Measurements from ENCODE around the gene LONRF2. TPM values are rescaled to one million over a fixed set of nuclear protein-coding genes. Genes with fewer than 3 reads are reported as not detected.

LONRF2 gene
- total RNA-seq, 2 experiments from 2014 or later, result 0.06 to 0.08 TPM

DNA sequence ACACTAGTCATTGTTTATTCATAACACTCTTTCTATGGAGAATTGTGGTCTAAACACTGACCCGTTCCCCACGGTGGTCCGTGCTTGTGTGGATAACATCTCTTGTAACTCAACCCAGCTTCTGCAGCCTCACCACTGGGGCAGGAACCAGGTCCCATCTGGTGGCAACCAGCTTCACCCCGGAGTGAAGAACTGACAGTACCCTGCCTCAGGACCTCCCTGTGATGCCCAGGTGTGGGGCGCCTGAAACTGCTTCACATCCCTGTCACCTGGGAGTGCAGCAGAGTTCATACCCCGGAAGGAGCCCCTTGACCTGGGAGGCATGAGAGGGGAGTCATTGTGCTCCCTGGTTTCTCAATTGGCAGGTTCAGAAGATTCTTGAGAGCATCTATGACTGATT, 81.1 kb downstream of the LONRF2 start:
- peaks cover 8% of the 10 kb centered on the region for H3K4me1 ChIP-seq (ENCODE audit: insufficient read depth, low read length)
- H3K9me3 ChIP-seq (ENCODE audit: control insufficient read depth in 1 of 2, insufficient read depth in 1 of 2, low read length in 2 of 2), result no peaks in the 10 kb centered on the region
- no peaks in the 10 kb centered on the region for H3K36me3 ChIP-seq (ENCODE audit: insufficient read depth, low read length)
- no peak overlapping the region for H3K4me3 ChIP-seq (ENCODE audit: low read length)
- ChIA-PET CTCF (interaction anchor here (1.6 kb wide), 1 partner anchor 682 kb away, joined by 6 read pairs; no protein-coding TSS in a partner anchor), POLR2A (no interaction called here)
- no peak for DNase-seq
- Mint-ChIP-seq H3K36me3 (ENCODE audit: low read depth) (no peaks in the 10 kb centered on the region), H3K4me1 (ENCODE audit: low read depth) (peaks cover 16% of the 10 kb centered on the region), H3K27ac (no peak overlapping the region), H3K27me3 (no peaks in the 10 kb centered on the region), H3K9me3 (no peaks in the 10 kb centered on the region), H3K4me3 (no peak overlapping the region)
- TF ChIP-seq, protein P1, sequence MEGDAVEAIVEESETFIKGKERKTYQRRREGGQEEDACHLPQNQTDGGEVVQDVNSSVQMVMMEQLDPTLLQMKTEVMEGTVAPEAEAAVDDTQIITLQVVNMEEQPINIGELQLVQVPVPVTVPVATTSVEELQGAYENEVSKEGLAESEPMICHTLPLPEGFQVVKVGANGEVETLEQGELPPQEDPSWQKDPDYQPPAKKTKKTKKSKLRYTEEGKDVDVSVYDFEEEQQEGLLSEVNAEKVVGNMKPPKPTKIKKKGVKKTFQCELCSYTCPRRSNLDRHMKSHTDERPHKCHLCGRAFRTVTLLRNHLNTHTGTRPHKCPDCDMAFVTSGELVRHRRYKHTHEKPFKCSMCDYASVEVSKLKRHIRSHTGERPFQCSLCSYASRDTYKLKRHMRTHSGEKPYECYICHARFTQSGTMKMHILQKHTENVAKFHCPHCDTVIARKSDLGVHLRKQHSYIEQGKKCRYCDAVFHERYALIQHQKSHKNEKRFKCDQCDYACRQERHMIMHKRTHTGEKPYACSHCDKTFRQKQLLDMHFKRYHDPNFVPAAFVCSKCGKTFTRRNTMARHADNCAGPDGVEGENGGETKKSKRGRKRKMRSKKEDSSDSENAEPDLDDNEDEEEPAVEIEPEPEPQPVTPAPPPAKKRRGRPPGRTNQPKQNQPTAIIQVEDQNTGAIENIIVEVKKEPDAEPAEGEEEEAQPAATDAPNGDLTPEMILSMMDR (IDR thresholded peaks at IDR 0.05), result no peak
- intact Hi-C loops (cut with DNase I, micrococcal nuclease), result loop anchor here in 1 of 2 experiments (5.0 kb wide), 1 partner anchor 424 kb away; no protein-coding TSS in a partner anchor
- no peaks in the 10 kb centered on the region for H3K27me3 ChIP-seq (ENCODE audit: control insufficient read depth in 1 of 2, insufficient read depth in 2 of 2, low read length in 2 of 2)
- H3K27ac ChIP-seq (ENCODE audit: low read depth in 1 of 2, low read length in 2 of 2), result no peak overlapping the region
- ATAC-seq (ENCODE audit: poor library complexity), result no peak

DNA sequence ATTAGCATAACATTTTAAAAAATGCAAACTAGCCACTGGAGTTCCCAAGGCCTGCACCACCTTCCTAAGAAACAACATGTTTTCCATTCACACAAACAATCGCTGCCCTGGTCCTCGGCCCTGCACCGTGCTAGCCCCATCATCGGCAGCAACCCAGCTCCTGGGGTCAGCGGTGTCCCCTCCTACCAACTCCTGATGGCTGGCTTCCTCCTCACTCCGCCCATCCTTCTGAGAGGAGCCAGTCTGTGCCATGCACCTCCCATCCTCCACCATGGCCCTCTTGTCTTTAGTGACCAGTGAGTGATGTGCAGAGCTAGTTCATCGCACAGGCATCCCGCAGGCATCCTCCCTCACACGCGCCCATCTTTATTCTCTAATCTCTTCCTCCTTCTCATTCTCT, 81.9 kb downstream of the LONRF2 start:
- H3K36me3 Mint-ChIP-seq (ENCODE audit: low read depth), result no peaks in the 10 kb centered on the region
- H3K27ac ChIP-seq (ENCODE audit: low read depth in 1 of 2, low read length in 2 of 2), result no peak overlapping the region
- ATAC-seq (ENCODE audit: poor library complexity) (no peak), DNase-seq (no peak)
- H3K27me3 Mint-ChIP-seq, result no peaks in the 10 kb centered on the region
- H3K36me3 ChIP-seq (ENCODE audit: insufficient read depth, low read length), result no peaks in the 10 kb centered on the region
- TF ChIP-seq, protein P1 (IDR thresholded peaks at IDR 0.05), result no peak
- no peak overlapping the region for H3K4me3 Mint-ChIP-seq
- no peak overlapping the region for H3K27ac Mint-ChIP-seq
- peaks cover 25% of the 10 kb centered on the region for H3K4me1 Mint-ChIP-seq (ENCODE audit: low read depth)
- H3K4me1 ChIP-seq (ENCODE audit: insufficient read depth, low read length), result peaks cover 17% of the 10 kb centered on the region
- H3K4me3 ChIP-seq (ENCODE audit: low read length), result no peak overlapping the region
- intact Hi-C loops (cut with DNase I, micrococcal nuclease), result loop anchor here in 1 of 2 experiments (5.0 kb wide), 1 partner anchor 423 kb away; no protein-coding TSS in a partner anchor
- no peaks in the 10 kb centered on the region for H3K27me3 ChIP-seq (ENCODE audit: control insufficient read depth in 1 of 2, insufficient read depth in 2 of 2, low read length in 2 of 2)
- no peaks in the 10 kb centered on the region for H3K9me3 ChIP-seq (ENCODE audit: control insufficient read depth in 1 of 2, insufficient read depth in 1 of 2, low read length in 2 of 2)
- H3K9me3 Mint-ChIP-seq, result no peaks in the 10 kb centered on the region
- POLR2A ChIA-PET, result no interaction called here
- CTCF ChIA-PET, result no interaction called here

DNA sequence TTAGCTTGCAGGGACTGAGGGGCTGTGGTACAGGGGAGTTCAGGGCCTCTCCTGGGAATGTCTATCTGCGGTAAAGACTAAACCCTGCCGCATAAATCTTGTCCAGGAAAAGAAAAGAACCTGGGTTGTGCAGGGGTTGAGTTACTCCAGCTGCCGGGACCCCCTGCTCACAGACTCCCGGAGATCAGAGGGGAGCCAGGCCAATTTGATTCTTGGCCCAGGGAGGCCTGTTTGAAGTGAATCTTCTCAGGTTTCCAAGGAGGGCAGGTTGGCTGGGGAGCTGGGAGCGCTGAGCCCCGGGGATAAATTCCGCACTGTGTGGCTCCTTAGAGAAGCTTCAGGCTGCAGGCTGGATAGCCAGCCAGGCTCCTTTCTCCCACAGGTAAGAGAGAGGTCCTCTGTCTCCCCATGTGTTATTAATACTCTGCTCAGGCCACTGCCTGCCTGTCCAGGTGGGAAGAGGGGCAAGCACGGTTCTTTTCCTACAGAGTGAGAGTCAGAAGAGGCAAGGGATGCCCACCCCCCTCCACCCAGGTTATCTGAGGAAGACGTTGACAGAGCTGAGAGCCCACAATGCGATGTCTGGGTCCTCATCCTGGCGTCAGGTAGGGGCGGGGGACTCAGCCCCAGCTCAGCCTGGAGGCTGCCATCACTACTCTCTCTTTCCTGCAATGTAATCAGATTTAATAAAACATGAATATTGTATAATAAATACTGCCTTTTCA, 82.7 kb downstream of the LONRF2 start:
- Mint-ChIP-seq H3K4me3 (no peak overlapping the region), H3K27ac (no peak overlapping the region), H3K36me3 (ENCODE audit: low read depth) (no peaks in the 10 kb centered on the region), H3K4me1 (ENCODE audit: low read depth) (peaks cover 32% of the 10 kb centered on the region), H3K9me3 (no peaks in the 10 kb centered on the region), H3K27me3 (no peaks in the 10 kb centered on the region)
- H3K27ac ChIP-seq (ENCODE audit: low read depth in 1 of 2, low read length in 2 of 2), result no peak overlapping the region
- no peaks in the 10 kb centered on the region for H3K9me3 ChIP-seq (ENCODE audit: control insufficient read depth in 1 of 2, insufficient read depth in 1 of 2, low read length in 2 of 2)
- no peak overlapping the region for H3K4me3 ChIP-seq (ENCODE audit: low read length)
- ChIA-PET POLR2A (no interaction called here), CTCF (interaction anchor here (0.5 kb wide), 1 partner anchor 1496 kb away, joined by 3 read pairs; no protein-coding TSS in a partner anchor)
- no peak for DNase-seq
- ATAC-seq (ENCODE audit: poor library complexity), result no peak
- TF ChIP-seq, protein P1 (IDR thresholded peaks at IDR 0.05), result no peak
- intact Hi-C loops (cut with DNase I, micrococcal nuclease), result loop anchor here in 1 of 2 experiments (5.0 kb wide), 1 partner anchor 422 kb away; no protein-coding TSS in a partner anchor
- H3K36me3 ChIP-seq (ENCODE audit: insufficient read depth, low read length), result no peaks in the 10 kb centered on the region
- peaks cover 24% of the 10 kb centered on the region for H3K4me1 ChIP-seq (ENCODE audit: insufficient read depth, low read length)
- no peaks in the 10 kb centered on the region for H3K27me3 ChIP-seq (ENCODE audit: control insufficient read depth in 1 of 2, insufficient read depth in 2 of 2, low read length in 2 of 2)

Data from CD4-positive, alpha-beta T cell (primary cell).